ENCODE results near the gene SPINK8.

DNA sequence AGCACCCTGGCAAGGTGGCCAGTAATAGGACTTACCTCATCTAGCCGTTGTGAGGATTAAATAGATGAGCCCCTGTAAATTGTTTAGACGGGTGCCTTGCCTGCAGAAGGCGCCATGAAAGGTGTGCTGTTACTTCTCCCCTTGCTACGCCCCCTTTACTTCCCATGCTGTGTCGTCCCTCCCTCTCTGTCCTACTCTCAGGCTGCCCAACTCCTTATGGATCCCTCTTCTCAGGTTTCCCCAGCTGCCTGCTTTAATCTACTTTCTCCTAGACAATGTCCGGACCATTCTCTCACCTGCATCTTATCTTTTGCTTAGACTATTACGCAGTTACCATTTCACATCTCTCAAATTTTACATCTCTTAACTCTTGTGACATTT is 36.9 kb upstream of the SPINK8 start:
- TF ChIP-seq, protein P1, sequence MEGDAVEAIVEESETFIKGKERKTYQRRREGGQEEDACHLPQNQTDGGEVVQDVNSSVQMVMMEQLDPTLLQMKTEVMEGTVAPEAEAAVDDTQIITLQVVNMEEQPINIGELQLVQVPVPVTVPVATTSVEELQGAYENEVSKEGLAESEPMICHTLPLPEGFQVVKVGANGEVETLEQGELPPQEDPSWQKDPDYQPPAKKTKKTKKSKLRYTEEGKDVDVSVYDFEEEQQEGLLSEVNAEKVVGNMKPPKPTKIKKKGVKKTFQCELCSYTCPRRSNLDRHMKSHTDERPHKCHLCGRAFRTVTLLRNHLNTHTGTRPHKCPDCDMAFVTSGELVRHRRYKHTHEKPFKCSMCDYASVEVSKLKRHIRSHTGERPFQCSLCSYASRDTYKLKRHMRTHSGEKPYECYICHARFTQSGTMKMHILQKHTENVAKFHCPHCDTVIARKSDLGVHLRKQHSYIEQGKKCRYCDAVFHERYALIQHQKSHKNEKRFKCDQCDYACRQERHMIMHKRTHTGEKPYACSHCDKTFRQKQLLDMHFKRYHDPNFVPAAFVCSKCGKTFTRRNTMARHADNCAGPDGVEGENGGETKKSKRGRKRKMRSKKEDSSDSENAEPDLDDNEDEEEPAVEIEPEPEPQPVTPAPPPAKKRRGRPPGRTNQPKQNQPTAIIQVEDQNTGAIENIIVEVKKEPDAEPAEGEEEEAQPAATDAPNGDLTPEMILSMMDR (IDR thresholded peaks at IDR 0.05) = no peak
- no peak for TF ChIP-seq POLR2A (IDR thresholded peaks at IDR 0.05)

Measured in right lobe of liver (tissue), 4 donors.